SKM-1 treated with dmso at 0.1 percent for 144 hours (cell line): Measurements from ENCODE around the gene DLL4.

Source experiments
- DNase-seq: peaks from one replicate; lab custom pipeline; 2025; ENCODE audit not compliant: unreplicated experiment; lab: John Stamatoyannopoulos, UW

The DLL4 gene

GRCh38 chr15:40986820-40987219 lies 57.7 kb downstream of the DLL4 start:
- DNase-seq: no peak

- no peak for DNase-seq
Observed at GRCh38 chr15:40988156-40988555, 59.0 kb downstream of the DLL4 start.
